ENCODE results near the gene TBXT. TPM values are rescaled to one million over a fixed set of nuclear protein-coding genes. Genes with fewer than 3 reads are reported as not detected.
"Not testable (repeated sequence)": the region's sequence is repeated elsewhere in the genome, so short reads cannot be mapped to it uniquely, and the experiment has no call there.

The TBXT gene
- polyA plus RNA-seq, 1 donor from 2014 or later = not detected

DNA sequence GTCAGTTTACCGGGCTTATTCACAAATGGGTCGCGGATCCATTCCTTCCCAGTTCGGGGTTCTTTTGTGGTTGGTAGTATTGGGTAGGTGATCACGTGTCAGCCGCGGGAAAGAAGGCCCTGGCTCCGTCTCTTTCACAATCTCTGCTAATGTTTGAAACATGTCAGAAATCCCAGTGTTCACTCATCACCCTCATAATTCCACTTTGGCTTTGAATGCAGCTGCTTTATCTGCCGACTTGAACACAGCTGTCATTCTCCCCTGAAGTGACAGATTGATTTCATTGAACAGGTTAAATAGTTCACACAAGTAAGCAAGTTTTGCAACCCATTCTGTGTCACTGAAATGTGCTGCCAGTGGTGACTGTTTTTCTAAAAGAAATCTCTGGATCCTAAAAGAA is 44.5 kb downstream of the TBXT start:
- H4K20me1 ChIP-seq (ENCODE audit: insufficient read depth); H3K36me3 ChIP-seq (ENCODE audit: insufficient read depth, low read length); H3K27me3 ChIP-seq (ENCODE audit: insufficient read depth, low read depth, low read length); H3F3A ChIP-seq (ENCODE audit: insufficient read depth, low read length, poor library complexity, severe bottlenecking); H3K9me3 ChIP-seq (ENCODE audit: low read length); H3K4me3 ChIP-seq (ENCODE audit: low read length); H3K9me2 ChIP-seq (ENCODE audit: insufficient read depth, low read length); H3K9ac ChIP-seq (ENCODE audit: low read length); H2AFZ ChIP-seq (ENCODE audit: low read depth, low read length); H3K79me2 ChIP-seq (replicated peaks; ENCODE audit: insufficient read depth, low read length); H3K4me2 ChIP-seq (ENCODE audit: low read length): not testable (repeated sequence)
- TF ChIP-seq EP300 (conservative IDR thresholded peaks at IDR 0.05; ENCODE audit: poor library complexity, severe bottlenecking) (peak; percentile 91), POLR2AphosphoS5 (IDR thresholded peaks at IDR 0.05) (peak; percentile 56)
- peak overlapping the region; percentile 53 for H3K27ac ChIP-seq (ENCODE audit: low read length)

DNA sequence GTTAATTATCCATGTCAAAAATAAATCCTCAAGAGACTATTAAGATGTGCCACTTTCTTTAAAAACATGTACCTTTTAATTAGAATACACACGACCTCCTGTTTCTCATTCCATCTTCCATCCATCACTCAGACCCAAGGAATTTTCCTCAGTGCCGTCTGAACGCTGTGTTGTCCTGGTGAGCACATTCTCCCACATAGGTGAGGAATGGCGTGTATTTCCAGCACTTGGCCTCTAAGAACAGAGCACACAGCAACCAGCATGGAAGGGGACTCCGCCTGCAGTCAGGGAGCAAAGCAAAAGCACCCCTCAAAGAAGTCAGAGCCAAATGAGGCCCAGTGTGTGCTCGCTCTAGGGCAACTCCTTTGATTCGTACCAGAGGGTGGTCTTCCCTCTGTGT is 45.9 kb downstream of the TBXT start:
- no peaks in the 10 kb centered on the region for H3K79me2 ChIP-seq (replicated peaks; ENCODE audit: insufficient read depth, low read length)
- H3K9me2 ChIP-seq (ENCODE audit: insufficient read depth, low read length) = no peaks in the 10 kb centered on the region
- H3K9ac ChIP-seq (ENCODE audit: low read length) = no peak overlapping the region
- no peak overlapping the region for H3K27ac ChIP-seq (ENCODE audit: low read length)
- no peak overlapping the region for H3K4me3 ChIP-seq (ENCODE audit: low read length)
- no peaks in the 10 kb centered on the region for H3K9me3 ChIP-seq (ENCODE audit: low read length)
- no peaks in the 10 kb centered on the region for H4K20me1 ChIP-seq (ENCODE audit: insufficient read depth)
- no peaks in the 10 kb centered on the region for H3F3A ChIP-seq (ENCODE audit: insufficient read depth, low read length, poor library complexity, severe bottlenecking)
- H3K4me2 ChIP-seq (ENCODE audit: low read length) = no peak overlapping the region
- no peaks in the 10 kb centered on the region for H3K27me3 ChIP-seq (ENCODE audit: insufficient read depth, low read depth, low read length)
- H3K36me3 ChIP-seq (ENCODE audit: insufficient read depth, low read length) = no peaks in the 10 kb centered on the region
- no peak overlapping the region for H2AFZ ChIP-seq (ENCODE audit: low read depth, low read length)
- TF ChIP-seq EZH2 (IDR thresholded peaks at IDR 0.05; ENCODE audit: borderline replicate concordance, insufficient read depth, low read length, poor library complexity, severe bottlenecking) (no peak), TAF1 (IDR thresholded peaks at IDR 0.05; ENCODE audit: low read depth) (no peak), MXI1 (conservative IDR thresholded peaks at IDR 0.05; ENCODE audit: poor library complexity, severe bottlenecking) (no peak), SMC3 (conservative IDR thresholded peaks at IDR 0.05; ENCODE audit: poor library complexity) (no peak), EP300 (conservative IDR thresholded peaks at IDR 0.05; ENCODE audit: poor library complexity, severe bottlenecking) (no peak), RAD21 (conservative IDR thresholded peaks at IDR 0.05) (no peak), POLR2AphosphoS5 (IDR thresholded peaks at IDR 0.05) (no peak)
- TF ChIP-seq, protein P1, sequence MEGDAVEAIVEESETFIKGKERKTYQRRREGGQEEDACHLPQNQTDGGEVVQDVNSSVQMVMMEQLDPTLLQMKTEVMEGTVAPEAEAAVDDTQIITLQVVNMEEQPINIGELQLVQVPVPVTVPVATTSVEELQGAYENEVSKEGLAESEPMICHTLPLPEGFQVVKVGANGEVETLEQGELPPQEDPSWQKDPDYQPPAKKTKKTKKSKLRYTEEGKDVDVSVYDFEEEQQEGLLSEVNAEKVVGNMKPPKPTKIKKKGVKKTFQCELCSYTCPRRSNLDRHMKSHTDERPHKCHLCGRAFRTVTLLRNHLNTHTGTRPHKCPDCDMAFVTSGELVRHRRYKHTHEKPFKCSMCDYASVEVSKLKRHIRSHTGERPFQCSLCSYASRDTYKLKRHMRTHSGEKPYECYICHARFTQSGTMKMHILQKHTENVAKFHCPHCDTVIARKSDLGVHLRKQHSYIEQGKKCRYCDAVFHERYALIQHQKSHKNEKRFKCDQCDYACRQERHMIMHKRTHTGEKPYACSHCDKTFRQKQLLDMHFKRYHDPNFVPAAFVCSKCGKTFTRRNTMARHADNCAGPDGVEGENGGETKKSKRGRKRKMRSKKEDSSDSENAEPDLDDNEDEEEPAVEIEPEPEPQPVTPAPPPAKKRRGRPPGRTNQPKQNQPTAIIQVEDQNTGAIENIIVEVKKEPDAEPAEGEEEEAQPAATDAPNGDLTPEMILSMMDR (IDR thresholded peaks at IDR 0.05; ENCODE audit: poor library complexity, severe bottlenecking) = no peak
- TF ChIP-seq, protein P2, sequence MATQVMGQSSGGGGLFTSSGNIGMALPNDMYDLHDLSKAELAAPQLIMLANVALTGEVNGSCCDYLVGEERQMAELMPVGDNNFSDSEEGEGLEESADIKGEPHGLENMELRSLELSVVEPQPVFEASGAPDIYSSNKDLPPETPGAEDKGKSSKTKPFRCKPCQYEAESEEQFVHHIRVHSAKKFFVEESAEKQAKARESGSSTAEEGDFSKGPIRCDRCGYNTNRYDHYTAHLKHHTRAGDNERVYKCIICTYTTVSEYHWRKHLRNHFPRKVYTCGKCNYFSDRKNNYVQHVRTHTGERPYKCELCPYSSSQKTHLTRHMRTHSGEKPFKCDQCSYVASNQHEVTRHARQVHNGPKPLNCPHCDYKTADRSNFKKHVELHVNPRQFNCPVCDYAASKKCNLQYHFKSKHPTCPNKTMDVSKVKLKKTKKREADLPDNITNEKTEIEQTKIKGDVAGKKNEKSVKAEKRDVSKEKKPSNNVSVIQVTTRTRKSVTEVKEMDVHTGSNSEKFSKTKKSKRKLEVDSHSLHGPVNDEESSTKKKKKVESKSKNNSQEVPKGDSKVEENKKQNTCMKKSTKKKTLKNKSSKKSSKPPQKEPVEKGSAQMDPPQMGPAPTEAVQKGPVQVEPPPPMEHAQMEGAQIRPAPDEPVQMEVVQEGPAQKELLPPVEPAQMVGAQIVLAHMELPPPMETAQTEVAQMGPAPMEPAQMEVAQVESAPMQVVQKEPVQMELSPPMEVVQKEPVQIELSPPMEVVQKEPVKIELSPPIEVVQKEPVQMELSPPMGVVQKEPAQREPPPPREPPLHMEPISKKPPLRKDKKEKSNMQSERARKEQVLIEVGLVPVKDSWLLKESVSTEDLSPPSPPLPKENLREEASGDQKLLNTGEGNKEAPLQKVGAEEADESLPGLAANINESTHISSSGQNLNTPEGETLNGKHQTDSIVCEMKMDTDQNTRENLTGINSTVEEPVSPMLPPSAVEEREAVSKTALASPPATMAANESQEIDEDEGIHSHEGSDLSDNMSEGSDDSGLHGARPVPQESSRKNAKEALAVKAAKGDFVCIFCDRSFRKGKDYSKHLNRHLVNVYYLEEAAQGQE (IDR thresholded peaks at IDR 0.05; ENCODE audit: borderline replicate concordance) = no peak

Measured in neural cell (in vitro differentiated cells).